HG02970 (cell line): ENCODE measurements around the gene PCDHGA3.
"Not testable (repeated sequence)": the region's sequence is repeated elsewhere in the genome, so short reads cannot be mapped to it uniquely, and the experiment has no call there.

Experiments
- ATAC-seq: cut with Tn5 transposase; IDR thresholded peaks from one replicate; pipeline ENCODE4 v1.9.1; 2021; ENCODE audit warnings: mild to moderate bottlenecking, moderate library complexity, moderate number of reproducible peaks; ENCODE audit not compliant: unreplicated experiment, low FRiP score

The PCDHGA3 gene

DNA sequence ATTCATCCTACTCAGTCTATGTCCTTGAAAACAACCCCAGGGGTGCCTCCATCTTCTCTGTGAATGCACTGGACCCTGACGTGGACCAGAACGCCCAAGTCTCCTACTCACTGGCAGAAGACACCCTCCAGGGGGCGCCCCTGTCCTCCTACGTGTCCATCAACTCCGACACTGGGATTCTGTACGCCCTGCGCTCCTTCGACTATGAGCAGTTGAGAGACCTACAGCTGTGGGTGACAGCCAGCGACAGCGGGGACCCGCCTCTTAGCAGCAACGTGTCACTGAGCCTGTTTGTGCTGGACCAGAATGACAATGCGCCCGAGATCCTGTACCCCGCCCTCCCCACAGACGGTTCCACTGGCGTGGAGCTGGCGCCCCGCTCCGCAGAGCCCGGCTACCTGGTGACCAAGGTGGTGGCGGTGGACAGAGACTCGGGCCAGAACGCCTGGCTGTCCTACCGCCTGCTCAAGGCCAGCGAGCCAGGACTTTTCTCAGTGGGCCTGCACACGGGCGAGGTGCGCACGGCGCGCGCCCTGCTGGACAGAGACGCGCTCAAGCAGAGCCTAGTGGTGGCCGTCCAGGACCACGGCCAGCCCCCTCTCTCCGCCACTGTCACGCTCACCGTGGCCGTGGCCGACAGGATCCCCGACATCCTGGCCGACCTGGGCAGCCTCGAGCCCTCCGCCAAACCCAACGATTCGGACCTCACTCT lies 32.0 kb downstream of the PCDHGA3 start:
- not testable (repeated sequence) for ATAC-seq

DNA sequence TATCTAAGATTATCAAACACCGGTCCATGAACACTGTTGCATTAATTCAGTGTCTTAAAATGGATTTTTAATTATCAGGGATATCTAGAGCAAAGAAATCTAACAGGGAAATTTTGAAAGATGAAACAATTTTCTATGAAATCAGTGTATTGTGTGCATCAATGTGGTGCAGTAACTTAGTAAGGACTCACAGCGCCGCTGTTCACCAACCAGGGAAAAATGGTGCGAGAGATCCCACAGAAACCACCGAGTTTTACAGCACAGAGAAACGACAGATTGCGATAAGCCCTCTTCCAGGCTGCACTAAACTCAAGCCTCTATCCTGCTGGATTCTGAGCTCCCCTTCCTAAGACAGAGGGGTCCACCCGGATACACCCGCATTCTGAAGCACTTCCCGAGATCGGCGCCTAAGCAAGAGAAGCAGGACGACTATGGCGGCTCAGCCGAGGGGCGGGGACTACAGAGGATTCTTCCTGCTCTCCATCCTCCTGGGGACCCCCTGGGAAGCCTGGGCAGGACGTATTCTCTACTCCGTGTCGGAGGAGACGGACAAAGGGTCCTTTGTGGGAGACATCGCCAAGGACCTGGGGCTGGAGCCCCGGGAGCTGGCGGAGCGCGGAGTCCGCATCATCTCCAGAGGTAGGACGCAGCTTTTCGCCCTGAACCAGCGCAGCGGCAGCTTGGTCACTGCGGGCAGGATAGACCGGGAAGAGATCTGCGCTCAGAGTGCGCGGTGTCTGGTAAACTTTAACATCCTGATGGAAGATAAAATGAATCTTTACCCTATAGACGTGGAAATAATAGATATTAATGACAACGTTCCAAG lies 39.1 kb downstream of the PCDHGA3 start, which contains the start of gene PCDHGA7:
TSS of gene PCDHGA7 (plus strand) at position 274 of the 826 bp plus-strand sequence. CDS start at position 432, 158 bp downstream.
- no peak for ATAC-seq

DNA sequence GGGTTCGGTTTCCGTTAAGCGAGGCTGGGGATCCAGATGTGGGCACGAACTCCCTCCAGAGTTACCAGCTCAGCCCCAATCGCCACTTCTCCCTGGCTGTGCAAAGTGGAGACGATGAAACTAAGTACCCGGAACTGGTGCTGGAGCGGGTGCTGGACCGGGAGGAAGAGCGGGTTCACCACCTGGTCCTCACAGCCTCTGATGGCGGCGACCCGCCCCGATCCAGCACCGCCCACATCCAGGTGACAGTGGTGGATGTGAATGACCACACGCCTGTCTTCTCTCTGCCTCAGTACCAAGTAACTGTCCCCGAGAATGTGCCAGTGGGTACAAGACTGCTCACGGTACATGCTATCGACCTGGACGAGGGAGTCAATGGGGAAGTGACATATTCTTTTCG lies 39.7 kb downstream of the PCDHGA3 start:
- ATAC-seq = no peak

DNA sequence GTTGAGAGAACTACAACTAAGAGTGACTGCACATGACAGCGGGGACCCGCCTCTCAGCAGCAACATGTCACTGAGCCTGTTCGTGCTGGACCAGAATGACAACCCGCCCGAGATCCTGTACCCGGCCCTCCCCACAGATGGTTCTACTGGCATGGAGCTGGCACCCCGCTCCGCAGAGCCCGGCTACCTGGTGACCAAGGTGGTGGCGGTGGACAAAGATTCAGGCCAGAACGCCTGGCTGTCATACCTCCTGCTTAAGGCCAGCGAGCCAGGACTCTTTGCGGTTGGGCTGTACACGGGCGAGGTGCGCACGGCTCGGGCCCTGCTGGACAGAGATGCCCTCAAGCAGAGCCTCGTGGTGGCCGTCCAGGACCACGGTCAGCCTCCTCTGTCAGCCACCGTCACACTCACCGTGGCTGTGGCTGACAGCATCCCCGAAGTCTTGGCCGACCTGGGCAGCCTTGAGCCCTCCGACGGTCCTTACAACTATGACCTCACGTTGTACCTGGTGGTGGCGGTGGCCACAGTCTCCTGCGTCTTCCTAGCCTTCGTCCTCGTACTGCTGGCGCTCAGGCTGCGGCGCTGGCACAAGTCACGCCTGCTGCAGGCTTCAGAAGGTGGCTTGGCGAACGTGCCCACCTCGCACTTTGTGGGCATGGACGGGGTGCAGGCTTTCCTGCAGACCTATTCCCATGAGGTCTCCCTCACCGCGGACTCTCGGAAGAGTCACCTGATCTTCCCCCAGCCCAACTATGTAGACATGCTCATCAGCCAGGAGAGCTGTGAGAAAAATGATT lies 41.0 kb downstream of the PCDHGA3 start:
- no peak for ATAC-seq

DNA sequence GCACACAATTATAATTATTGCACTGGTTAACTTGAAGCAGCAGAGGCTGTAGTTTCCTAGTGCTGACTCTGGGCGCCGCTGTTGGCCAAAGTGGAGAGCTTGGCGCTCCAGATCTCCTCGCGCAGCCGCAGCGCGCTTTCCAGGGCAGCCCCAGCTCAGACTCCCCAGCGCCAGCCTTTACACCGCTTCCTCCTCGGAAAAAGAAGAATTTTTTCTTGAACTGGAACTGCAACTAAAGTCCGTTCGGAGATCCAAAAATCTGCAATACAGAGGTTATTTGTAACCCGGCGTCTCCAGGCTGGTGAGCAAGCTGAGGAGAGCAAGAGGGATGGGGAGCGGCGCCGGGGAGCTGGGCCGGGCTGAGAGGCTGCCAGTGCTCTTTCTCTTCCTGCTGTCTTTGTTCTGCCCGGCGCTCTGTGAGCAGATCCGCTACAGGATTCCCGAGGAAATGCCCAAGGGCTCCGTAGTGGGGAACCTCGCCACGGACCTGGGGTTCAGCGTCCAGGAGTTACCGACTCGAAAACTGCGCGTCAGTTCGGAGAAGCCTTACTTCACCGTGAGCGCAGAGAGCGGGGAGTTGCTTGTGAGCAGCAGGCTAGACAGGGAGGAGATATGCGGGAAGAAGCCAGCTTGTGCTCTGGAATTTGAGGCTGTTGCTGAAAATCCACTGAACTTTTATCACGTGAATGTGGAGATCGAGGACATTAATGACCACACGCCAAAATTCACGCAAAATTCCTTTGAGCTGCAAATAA lies 44.1 kb downstream of the PCDHGA3 start, which contains the start of gene PCDHGB4:
TSS of gene PCDHGB4 (plus strand) at position 142 of the 755 bp plus-strand sequence. CDS start at position 329, 187 bp downstream.
- not testable (repeated sequence) for ATAC-seq

DNA sequence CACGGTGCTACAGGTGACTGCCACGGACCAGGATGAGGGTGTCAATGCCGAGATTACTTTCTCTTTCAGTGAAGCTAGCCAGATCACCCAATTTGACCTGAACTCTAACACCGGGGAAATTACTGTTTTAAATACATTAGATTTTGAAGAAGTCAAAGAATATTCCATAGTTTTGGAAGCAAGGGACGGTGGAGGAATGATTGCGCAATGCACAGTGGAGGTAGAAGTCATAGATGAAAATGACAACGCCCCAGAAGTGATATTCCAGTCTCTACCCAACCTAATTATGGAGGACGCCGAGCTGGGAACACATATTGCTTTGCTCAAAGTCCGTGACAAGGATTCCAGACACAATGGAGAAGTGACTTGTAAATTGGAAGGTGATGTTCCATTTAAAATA lies 45.0 kb downstream of the PCDHGA3 start:
- no peak for ATAC-seq

DNA sequence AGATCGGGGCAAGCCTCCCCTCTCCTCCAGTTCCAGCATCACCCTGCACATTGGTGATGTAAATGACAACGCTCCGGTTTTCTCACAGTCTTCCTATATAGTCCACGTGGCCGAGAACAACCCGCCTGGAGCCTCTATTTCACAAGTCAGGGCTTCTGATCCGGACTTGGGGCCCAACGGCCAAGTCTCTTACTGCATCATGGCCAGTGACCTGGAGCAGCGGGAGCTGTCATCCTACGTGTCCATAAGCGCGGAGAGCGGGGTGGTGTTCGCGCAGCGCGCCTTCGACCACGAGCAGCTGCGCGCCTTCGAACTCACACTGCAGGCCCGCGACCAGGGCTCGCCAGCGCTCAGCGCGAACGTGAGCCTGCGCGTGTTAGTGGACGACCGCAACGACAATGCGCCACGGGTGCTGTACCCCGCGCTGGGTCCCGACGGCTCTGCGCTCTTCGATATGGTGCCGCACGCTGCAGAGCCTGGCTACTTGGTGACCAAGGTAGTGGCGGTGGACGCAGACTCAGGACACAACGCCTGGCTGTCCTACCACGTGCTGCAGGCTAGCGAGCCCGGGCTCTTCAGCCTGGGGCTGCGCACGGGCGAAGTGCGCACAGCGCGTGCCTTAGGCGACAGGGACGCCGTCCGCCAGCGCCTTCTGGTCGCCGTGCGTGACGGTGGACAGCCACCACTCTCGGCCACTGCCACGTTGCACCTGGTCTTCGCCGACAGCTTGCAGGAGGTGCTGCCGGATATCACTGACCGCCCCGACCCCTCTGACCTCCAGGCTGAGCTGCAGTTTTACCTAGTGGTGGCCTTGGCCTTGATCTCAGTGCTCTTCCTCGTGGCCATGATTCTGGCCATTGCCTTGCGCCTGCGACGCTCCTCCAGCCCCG lies 45.8 kb downstream of the PCDHGA3 start:
- no peak for ATAC-seq

DNA sequence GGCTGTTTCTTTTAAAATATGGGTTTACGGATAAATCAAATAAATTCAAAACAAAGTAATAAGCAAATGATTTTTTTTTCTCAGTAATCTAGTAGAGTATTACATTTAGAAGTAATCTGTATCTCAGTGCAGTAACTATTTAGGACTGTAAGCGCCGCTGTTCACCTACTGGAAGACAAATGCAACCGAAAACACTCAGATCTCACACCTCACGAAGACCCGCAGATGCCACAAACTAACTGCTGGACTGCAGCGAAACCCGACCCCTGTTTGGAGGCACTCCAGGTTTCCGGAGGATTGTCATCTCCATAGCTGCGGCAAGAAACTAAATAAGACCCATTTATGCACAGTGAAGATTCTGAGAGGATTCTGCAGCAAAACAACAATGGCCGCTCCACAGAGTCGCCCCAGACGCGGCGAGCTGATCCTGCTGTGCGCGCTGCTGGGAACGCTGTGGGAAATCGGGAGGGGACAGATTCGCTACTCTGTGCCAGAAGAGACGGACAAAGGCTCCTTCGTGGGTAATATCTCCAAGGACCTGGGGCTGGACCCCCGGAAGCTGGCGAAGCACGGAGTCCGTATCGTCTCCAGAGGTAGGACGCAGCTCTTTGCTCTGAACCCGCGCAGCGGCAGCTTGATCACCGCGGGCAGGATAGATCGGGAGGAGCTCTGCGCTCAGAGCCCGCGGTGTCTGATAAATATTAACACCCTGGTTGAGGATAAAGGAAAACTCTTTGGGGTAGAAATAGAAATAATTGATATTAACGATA lies 49.0 kb downstream of the PCDHGA3 start, which contains the start of gene PCDHGA8:
TSS of gene PCDHGA8 (plus strand) at position 205 of the 770 bp plus-strand sequence. CDS start at position 386, 181 bp downstream.
- no peak for ATAC-seq

DNA sequence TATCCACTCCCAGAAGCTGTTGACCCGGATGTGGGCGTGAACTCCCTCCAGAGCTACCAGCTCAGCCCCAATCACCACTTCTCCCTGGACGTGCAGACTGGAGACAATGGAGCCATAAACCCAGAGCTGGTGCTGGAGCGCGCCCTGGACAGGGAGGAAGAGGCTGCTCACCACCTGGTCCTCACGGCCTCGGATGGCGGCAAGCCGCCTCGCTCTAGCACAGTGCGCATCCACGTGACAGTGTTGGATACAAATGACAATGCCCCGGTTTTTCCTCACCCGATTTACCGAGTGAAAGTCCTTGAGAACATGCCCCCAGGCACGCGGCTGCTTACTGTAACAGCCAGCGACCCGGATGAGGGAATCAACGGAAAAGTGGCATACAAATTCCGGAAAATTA lies 49.6 kb downstream of the PCDHGA3 start:
- no peak for ATAC-seq

DNA sequence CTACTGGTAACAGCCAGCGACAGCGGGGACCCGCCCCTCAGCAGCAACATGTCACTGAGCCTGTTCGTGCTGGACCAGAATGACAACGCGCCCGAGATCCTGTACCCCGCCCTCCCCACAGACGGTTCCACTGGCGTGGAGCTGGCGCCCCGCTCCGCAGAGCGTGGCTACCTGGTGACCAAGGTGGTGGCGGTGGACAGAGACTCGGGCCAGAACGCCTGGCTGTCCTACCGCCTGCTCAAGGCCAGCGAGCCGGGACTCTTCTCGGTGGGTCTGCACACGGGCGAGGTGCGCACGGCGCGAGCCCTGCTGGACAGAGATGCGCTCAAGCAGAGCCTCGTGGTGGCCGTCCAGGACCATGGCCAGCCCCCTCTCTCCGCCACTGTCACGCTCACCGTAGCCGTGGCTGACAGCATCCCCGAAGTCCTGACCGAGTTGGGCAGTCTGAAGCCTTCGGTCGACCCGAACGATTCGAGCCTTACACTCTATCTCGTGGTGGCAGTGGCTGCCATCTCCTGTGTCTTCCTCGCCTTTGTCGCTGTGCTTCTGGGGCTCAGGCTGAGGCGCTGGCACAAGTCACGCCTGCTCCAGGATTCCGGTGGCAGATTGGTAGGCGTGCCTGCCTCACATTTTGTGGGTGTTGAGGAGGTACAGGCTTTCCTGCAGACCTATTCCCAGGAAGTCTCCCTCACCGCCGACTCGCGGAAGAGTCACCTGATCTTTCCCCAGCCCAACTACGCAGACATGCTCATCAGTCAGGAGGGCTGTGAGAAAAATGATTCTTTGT lies 51.0 kb downstream of the PCDHGA3 start:
- ATAC-seq = not testable (repeated sequence)
